Neuronal stem cell (in vitro differentiated cells): ENCODE results near the gene C6orf52.
A peak's percentile ranks its signal among the peaks of the same experiment; 100 is the strongest.

Experiments
- DNase-seq: peaks from one replicate; pipeline ENCODE4 v3.0.0-alpha.2; 2013; ENCODE audit warnings: low spot score
- H2AFZ ChIP-seq: one replicate; pipeline ENCODE4 v1.6.1; 2013; ENCODE audit warnings: mild to moderate bottlenecking, low read length, inconsistent platforms
- H2AK5ac ChIP-seq: 2 replicates; pipeline ENCODE4 v1.6.1; 2013; ENCODE audit warnings: low read depth, mild to moderate bottlenecking, inconsistent platforms, low read length, moderate library complexity, mixed read lengths
- H2BK120ac ChIP-seq: 2 replicates; pipeline ENCODE4 v1.6.1; 2013; ENCODE audit warnings: low read depth, mild to moderate bottlenecking, inconsistent platforms, low read length, moderate library complexity, mixed read lengths
- H2BK12ac ChIP-seq: one replicate; pipeline ENCODE4 v1.6.1; 2013; ENCODE audit warnings: low read length, inconsistent platforms
- H2BK15ac ChIP-seq: 2 replicates; pipeline ENCODE4 v1.6.1; 2013; ENCODE audit warnings: mild to moderate bottlenecking, low read length, inconsistent platforms, mixed read lengths
- H2BK5ac ChIP-seq: one replicate; pipeline ENCODE4 v1.6.1; 2013; ENCODE audit warnings: inconsistent platforms, mild to moderate bottlenecking, low read length, moderate library complexity
- H3K14ac ChIP-seq: one replicate; pipeline ENCODE4 v1.6.1; 2013; ENCODE audit warnings: low read length, inconsistent platforms
- H3K18ac ChIP-seq: 2 replicates; pipeline ENCODE4 v1.6.1; 2013; ENCODE audit warnings: low read length, inconsistent platforms
- H3K23ac ChIP-seq: 2 replicates; pipeline ENCODE4 v1.6.1; 2013; ENCODE audit warnings: low read depth, mild to moderate bottlenecking, mixed read lengths, low read length, inconsistent platforms; ENCODE audit not compliant: poor library complexity
- H3K27ac ChIP-seq: replicated peaks from 3 replicates; pipeline ENCODE4 v1.5.1; 2013; ENCODE audit warnings: low read length, inconsistent platforms
- H3K27me3 ChIP-seq, 3 experiments: 2 replicates each; pipeline ENCODE4 v1.6.1; 2013; ENCODE audit warnings: low read length in 3 of 3, mild to moderate bottlenecking in 2 of 3, inconsistent platforms in 1 of 3, low read depth in 1 of 3, mixed read lengths in 1 of 3, moderate library complexity in 1 of 3; ENCODE audit not compliant: control insufficient read depth in 3 of 3, insufficient read depth in 3 of 3
- H3K36me3 ChIP-seq, 2 donors: replicated peaks in 1 of 2; 2 replicates each; pipeline ENCODE4 v1.6.1; 2013; ENCODE audit warnings: low read length in 2 of 2; ENCODE audit not compliant: control insufficient read depth in 2 of 2, insufficient read depth in 2 of 2
- H3K4ac ChIP-seq: 2 replicates; pipeline ENCODE4 v1.6.1; 2013; ENCODE audit warnings: inconsistent platforms, mild to moderate bottlenecking, low read length, moderate library complexity
- H3K4me1 ChIP-seq, 2 donors: 1 replicate in 1 of 2; 2 replicates in 1 of 2; pipeline ENCODE4 v1.6.1; 2013; ENCODE audit warnings: low read length in 2 of 2, low read depth in 1 of 2; ENCODE audit not compliant: control insufficient read depth in 2 of 2, insufficient read depth in 1 of 2
- H3K4me2 ChIP-seq: one replicate; pipeline ENCODE4 v1.6.1; 2013; ENCODE audit warnings: mild to moderate bottlenecking, low read length, inconsistent platforms; ENCODE audit not compliant: insufficient read depth, poor library complexity, severe bottlenecking
- H3K4me3 ChIP-seq, 2 donors: 2 replicates each; pipeline ENCODE4 v1.5.1; 2013; ENCODE audit warnings: low read length in 2 of 2, mild to moderate bottlenecking in 2 of 2, inconsistent platforms in 1 of 2, moderate library complexity in 1 of 2
- H3K79me1 ChIP-seq: one replicate; pipeline ENCODE4 v1.6.1; 2013; ENCODE audit warnings: low read depth, mild to moderate bottlenecking, inconsistent platforms, low read length, moderate library complexity
- H3K9ac ChIP-seq: one replicate; pipeline ENCODE4 v1.6.1; 2013; ENCODE audit warnings: mild to moderate bottlenecking, low read depth, low read length, inconsistent platforms; ENCODE audit not compliant: poor library complexity
- H3K9me3 ChIP-seq, 2 donors: replicated peaks in 1 of 2; 2 replicates each; pipeline versions ENCODE3 to v1.6.1; 2013; ENCODE audit warnings: low read length in 2 of 2, mild to moderate bottlenecking in 2 of 2, inconsistent platforms in 1 of 2, low read depth in 1 of 2, mixed read lengths in 1 of 2, moderate library complexity in 1 of 2; ENCODE audit not compliant: control insufficient read depth in 2 of 2, insufficient read depth in 1 of 2
- H4K8ac ChIP-seq: one replicate; pipeline ENCODE4 v1.6.1; 2013; ENCODE audit warnings: low read depth, mild to moderate bottlenecking, inconsistent platforms, low read length, moderate library complexity
- H4K91ac ChIP-seq: one replicate; pipeline ENCODE4 v1.6.1; 2013; ENCODE audit warnings: low read length, low read depth, mild to moderate bottlenecking, inconsistent platforms; ENCODE audit not compliant: poor library complexity
- WGBS, 2 donors: extraction: QIAGEN DNeasy Blood & Tissue Kit; methylation state at CpG; one replicate each; pipeline ENCODE4 v1.1.7; 2013; ENCODE audit warnings: missing lambda C conversion rate in 2 of 2, mixed read lengths in 1 of 2; ENCODE audit not compliant: insufficient read length in 2 of 2, insufficient replicate concordance in 1 of 2; ENCODE audit errors: extremely low coverage in 2 of 2; 5-methylcytosine and 5-hydroxymethylcytosine counted together

C6orf52 gene

DNA sequence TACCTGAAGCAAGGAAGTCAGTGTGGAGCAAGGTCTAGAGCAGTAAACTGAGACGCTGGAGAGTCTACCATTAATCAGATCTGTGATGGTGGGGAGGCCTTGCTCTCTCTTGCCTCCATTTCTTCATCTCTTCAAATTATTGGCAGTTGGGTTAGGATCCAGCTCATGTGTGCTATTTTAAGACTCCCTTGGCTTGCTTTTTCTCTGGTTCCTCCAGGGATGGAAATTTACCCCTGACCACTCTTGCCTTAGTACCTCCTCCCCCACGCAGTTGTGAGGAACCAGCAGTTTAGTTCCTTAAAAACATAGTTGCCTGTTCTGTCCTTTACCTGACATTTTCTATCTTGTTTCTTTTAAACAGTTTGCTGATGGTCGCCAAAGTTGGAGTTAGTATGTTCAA lies 35.8 kb upstream of the C6orf52 start:
- Histone ChIP-seq H3K27me3 (no peaks in the 10 kb centered on the region), H3K4me3 (no peak overlapping the region), H3K9ac (no peak overlapping the region), H2BK15ac (no peak overlapping the region), H3K14ac (no peak overlapping the region), H4K91ac (no peak overlapping the region), H3K18ac (no peak overlapping the region), H2AK5ac (no peak overlapping the region), H3K4me2 (no peak overlapping the region), H3K36me3 (peaks cover 23 to 77% of the 10 kb centered on the region in 2 donors), H3K27ac (no peak overlapping the region), H2BK12ac (no peak overlapping the region), H3K23ac (no peak overlapping the region), H3K4ac (no peak overlapping the region), H3K79me1 (peaks cover 7% of the 10 kb centered on the region), H2BK5ac (no peak overlapping the region), H2AFZ (no peak overlapping the region), H3K9me3 (no peaks in the 10 kb centered on the region), H4K8ac (no peak overlapping the region), H3K4me1 (no peaks in the 10 kb centered on the region), H2BK120ac (no peak overlapping the region)
- DNase-seq: no peak
- WGBS, 2 donors: no CpG with 5 or more reads among the region's 3 CpGs

DNA sequence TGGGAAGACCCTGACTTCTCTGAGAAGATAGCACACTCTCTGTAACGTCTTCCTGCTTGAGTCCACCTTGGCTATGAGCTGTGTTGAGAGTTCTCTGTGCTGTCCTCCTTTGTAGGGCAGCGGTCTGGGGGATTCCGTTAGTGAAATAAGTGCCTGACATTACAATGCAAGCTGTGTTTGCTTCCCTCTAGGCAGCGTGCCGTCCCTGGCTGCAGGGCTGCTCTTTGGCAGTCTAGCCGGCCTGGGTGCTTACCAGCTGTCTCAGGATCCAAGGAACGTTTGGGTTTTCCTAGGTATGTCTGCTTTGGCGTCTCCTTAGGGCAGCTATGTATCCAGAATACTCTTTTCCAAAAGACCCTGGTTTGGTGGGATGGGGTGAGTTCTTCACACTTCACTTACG lies 31.3 kb upstream of the C6orf52 start:
- H3K4me3 ChIP-seq: no peak overlapping the region
- no peak overlapping the region for H2BK120ac ChIP-seq
- H3K27ac ChIP-seq: peak overlapping the region; percentile 11

DNA sequence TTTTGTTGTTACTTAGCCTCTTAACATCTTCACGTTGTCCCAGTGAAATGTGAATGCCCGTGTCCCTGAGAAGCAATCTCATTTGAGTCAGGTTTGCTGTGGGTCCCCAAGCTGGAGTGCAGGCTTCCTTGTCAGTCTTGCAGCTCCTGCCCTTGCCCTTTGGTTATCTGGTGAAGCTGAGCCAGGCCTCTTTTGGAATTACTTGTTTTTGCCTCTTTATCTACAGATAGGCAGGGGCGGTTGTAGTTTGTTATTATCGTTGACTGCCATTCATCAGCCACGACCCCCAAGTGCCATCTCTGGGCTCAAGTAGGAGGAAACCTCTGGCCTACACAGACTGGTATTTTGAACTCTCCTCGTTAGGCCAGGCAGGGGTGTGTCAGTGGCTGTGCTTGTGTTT lies 30.6 kb upstream of the C6orf52 start:
- H2BK15ac ChIP-seq: no peak overlapping the region
- H3K27ac ChIP-seq: peak overlapping the region; percentile 52
- H4K91ac ChIP-seq: no peak overlapping the region
- no peak overlapping the region for H2BK12ac ChIP-seq
- H2AK5ac ChIP-seq: no peak overlapping the region
- no peak overlapping the region for H3K18ac ChIP-seq
- H3K4me2 ChIP-seq: no peak overlapping the region
- peaks cover 11 to 52% of the 10 kb centered on the region in 2 donors for H3K36me3 ChIP-seq
- no peaks in the 10 kb centered on the region for H3K9me3 ChIP-seq
- no peak for DNase-seq
- no peak overlapping the region for H3K14ac ChIP-seq
- H3K23ac ChIP-seq: no peak overlapping the region
- WGBS, 2 donors: no CpG with 5 or more reads among the region's 6 CpGs
- no peak overlapping the region for H3K4me3 ChIP-seq
- no peak overlapping the region for H3K4ac ChIP-seq
- no peak overlapping the region for H2AFZ ChIP-seq
- no peak overlapping the region for H4K8ac ChIP-seq
- H3K9ac ChIP-seq: no peak overlapping the region
- peaks cover 7 to 15% of the 10 kb centered on the region in 2 donors for H3K4me1 ChIP-seq
- H3K79me1 ChIP-seq: peaks cover 8% of the 10 kb centered on the region
- no peak overlapping the region for H2BK120ac ChIP-seq
- H3K27me3 ChIP-seq: no peaks in the 10 kb centered on the region
- H2BK5ac ChIP-seq: no peak overlapping the region

More for the DNA sequence above, 31.3 kb upstream of the C6orf52 start:
- H3K79me1 ChIP-seq: peaks cover 8% of the 10 kb centered on the region
- WGBS, 2 donors: no CpG with 5 or more reads among the region's 9 CpGs
- H3K9ac ChIP-seq: no peak overlapping the region
- H4K91ac ChIP-seq: no peak overlapping the region
- no peak overlapping the region for H2BK12ac ChIP-seq
- H2AFZ ChIP-seq: no peak overlapping the region
- no peak overlapping the region for H3K4me2 ChIP-seq
- peaks cover 7 to 15% of the 10 kb centered on the region in 2 donors for H3K4me1 ChIP-seq
- H3K14ac ChIP-seq: no peak overlapping the region
- H2AK5ac ChIP-seq: no peak overlapping the region
- no peak overlapping the region for H3K23ac ChIP-seq
- no peak overlapping the region for H2BK15ac ChIP-seq
- H3K18ac ChIP-seq: no peak overlapping the region
- no peaks in the 10 kb centered on the region for H3K27me3 ChIP-seq
- H3K36me3 ChIP-seq: peaks cover 15 to 59% of the 10 kb centered on the region in 2 donors
- H3K9me3 ChIP-seq: no peaks in the 10 kb centered on the region
- H2BK5ac ChIP-seq: no peak overlapping the region
- no peak overlapping the region for H4K8ac ChIP-seq
- H3K4ac ChIP-seq: no peak overlapping the region
- no peak for DNase-seq

DNA sequence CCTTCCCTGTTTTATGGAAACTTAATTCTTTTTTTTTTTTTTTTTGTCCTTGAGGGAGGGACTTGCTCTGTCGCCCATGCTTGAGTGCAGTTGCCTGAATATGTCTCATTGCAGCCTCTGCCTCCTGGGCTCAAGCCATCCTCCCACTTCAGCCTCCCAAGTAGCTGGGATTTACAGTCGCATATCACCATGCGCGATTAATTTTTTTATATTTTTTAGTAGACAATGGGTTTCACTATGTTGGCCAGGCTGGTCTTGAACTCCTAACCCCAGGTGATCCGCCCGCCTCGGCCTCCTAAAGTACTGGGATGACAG lies 29.1 kb upstream of the C6orf52 start:
- Histone ChIP-seq H3K79me1 (peaks cover 6% of the 10 kb centered on the region), H3K18ac (no peak overlapping the region), H3K4ac (no peak overlapping the region), H4K91ac (no peak overlapping the region), H2BK15ac (no peak overlapping the region), H2BK12ac (no peak overlapping the region), H3K27ac (peak overlapping the region; percentile 92), H2BK120ac (no peak overlapping the region), H3K4me3 (peak overlapping the region; percentile 85 to 87), H3K4me2 (peak overlapping the region; percentile 50), H3K23ac (no peak overlapping the region), H3K9ac (no peak overlapping the region), H3K4me1 (peaks cover 7 to 15% of the 10 kb centered on the region in 2 donors), H3K36me3 (peaks cover 11 to 37% of the 10 kb centered on the region in 2 donors), H2BK5ac (no peak overlapping the region), H3K14ac (no peak overlapping the region), H2AFZ (peak overlapping the region; percentile 82), H2AK5ac (no peak overlapping the region), H3K9me3 (peaks cover 2 to 7% of the 10 kb centered on the region in 2 donors), H3K27me3 (no peaks in the 10 kb centered on the region), H4K8ac (no peak overlapping the region)
- WGBS, 2 donors: no CpG with 5 or more reads among the region's 7 CpGs
- no peak for DNase-seq
